Coronary artery (tissue), 2 donors: ENCODE measurements around the gene PLXNA4.

Experiments
- DNase-seq: peaks from one replicate; pipeline ENCODE4 v3.0.0-alpha.2; 2017; ENCODE audit warnings: low spot score
- H3K27ac ChIP-seq, 2 donors: fragments of 200-600 bp; sonication (generic); one replicate each; pipeline ENCODE4 v1.5.1; 2016 to 2019
- H3K4me3 ChIP-seq: fragments of 200-600 bp; sonication (generic); 2 replicates; pipeline ENCODE4 v1.5.1; 2016; ENCODE audit warnings: mild to moderate bottlenecking, moderate library complexity
- TF ChIP-seq, protein P1 (sequence below): fragments of 200-600 bp; sonication (generic); IDR thresholded peaks from one replicate; pipeline ENCODE4 v1.5.1; 2019; ENCODE audit warnings: antibody characterized with exemption

Gene PLXNA4

GRCh38 chr7:132206594-132206993 is 369.7 kb downstream of the PLXNA4 start:
- no peak overlapping the region for H3K27ac ChIP-seq
- DNase-seq: no peak
- TF ChIP-seq, protein P1, sequence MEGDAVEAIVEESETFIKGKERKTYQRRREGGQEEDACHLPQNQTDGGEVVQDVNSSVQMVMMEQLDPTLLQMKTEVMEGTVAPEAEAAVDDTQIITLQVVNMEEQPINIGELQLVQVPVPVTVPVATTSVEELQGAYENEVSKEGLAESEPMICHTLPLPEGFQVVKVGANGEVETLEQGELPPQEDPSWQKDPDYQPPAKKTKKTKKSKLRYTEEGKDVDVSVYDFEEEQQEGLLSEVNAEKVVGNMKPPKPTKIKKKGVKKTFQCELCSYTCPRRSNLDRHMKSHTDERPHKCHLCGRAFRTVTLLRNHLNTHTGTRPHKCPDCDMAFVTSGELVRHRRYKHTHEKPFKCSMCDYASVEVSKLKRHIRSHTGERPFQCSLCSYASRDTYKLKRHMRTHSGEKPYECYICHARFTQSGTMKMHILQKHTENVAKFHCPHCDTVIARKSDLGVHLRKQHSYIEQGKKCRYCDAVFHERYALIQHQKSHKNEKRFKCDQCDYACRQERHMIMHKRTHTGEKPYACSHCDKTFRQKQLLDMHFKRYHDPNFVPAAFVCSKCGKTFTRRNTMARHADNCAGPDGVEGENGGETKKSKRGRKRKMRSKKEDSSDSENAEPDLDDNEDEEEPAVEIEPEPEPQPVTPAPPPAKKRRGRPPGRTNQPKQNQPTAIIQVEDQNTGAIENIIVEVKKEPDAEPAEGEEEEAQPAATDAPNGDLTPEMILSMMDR: no peak
- H3K4me3 ChIP-seq: no peak overlapping the region

DNA sequence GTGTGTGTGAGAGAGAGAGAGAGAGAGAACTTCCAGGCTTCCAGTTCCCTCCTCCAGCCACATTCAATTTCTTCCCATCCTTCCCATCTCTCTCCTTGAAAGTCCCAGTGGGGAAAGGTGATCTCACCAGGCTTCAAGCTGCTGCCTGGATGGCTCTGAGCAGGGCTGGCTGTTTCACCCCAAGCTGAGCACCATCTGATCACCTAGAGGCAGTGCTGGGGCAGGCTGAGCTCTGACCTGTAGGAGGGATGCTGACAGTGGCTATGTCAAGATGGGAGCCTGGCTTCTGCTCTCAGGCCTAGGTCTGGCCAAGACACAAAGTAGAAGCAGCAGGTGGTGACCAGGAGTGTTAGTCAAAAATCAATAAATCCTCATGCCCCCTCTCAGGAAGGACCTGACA is 370.8 kb downstream of the PLXNA4 start:
- TF ChIP-seq, protein P1: no peak
- no peak for DNase-seq
- no peak overlapping the region for H3K27ac ChIP-seq
- no peak overlapping the region for H3K4me3 ChIP-seq

- TF ChIP-seq, protein P1: no peak
- Histone ChIP-seq H3K27ac (no peak overlapping the region), H3K4me3 (no peak overlapping the region)
- no peak for DNase-seq
Measured at GRCh38 chr7:132203021-132203420, 373.2 kb downstream of the PLXNA4 start.

- TF ChIP-seq, protein P1: no peak
- DNase-seq: no peak
- H3K4me3 ChIP-seq: no peak overlapping the region
- H3K27ac ChIP-seq: no peak overlapping the region
Measured at GRCh38 chr7:132202541-132202940, 373.7 kb downstream of the PLXNA4 start.

DNA sequence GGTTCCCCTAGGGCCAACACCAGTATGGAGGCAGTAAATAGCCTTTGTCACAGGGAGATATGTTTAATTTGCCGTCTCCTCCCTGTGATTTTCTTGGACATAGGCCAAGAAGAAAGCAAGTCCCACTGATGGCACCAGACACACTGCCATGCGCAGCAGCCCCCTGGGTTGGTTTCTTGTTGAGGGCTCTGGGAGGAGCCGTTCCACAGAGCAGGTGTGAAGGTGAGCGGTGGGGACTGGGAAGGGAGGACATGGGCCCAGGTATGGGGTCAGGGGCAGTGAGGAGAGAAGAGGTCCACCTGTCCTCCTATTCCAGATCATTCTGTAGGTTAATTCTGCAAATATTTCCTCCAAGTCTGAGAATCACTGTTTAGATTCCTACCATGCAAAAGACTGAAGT is 376.1 kb downstream of the PLXNA4 start:
- H3K27ac ChIP-seq: no peak overlapping the region
- DNase-seq: no peak
- TF ChIP-seq, protein P1: no peak

GRCh38 chr7:132199626-132200025 is 376.6 kb downstream of the PLXNA4 start:
- TF ChIP-seq, protein P1: no peak

More for the DNA sequence above, 376.1 kb downstream of the PLXNA4 start:
- H3K4me3 ChIP-seq: no peak overlapping the region

DNA sequence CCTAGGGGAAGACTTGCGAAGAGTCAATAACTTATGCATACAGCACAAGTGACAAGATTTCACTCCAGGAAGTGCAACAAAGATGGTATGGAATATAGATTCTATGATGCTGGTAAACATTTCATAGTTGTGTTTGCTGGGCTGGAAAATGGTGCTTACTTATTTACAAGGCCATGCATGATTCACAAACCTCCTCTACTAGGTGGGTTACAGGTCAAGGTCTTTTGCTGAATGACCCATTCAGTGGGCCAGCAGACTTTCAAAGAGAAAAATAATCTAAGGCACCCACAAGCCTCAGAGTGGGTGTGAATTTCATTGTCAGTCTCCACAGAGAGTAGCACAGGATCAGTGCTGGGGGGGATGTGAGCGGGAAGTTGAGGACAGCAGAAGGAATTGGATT is 378.5 kb downstream of the PLXNA4 start:
- Histone ChIP-seq H3K27ac (no peak overlapping the region), H3K4me3 (no peak overlapping the region)
- TF ChIP-seq, protein P1: no peak
- no peak for DNase-seq

More at GRCh38 chr7:132199626-132200025, 376.6 kb downstream of the PLXNA4 start:
- H3K4me3 ChIP-seq: no peak overlapping the region
- H3K27ac ChIP-seq: no peak overlapping the region
- DNase-seq: no peak
